GM18499 (cell line): Measurements from ENCODE around the gene AKAP6.

Experiments
- ATAC-seq: cut with Tn5 transposase; IDR thresholded peaks from one replicate; pipeline ENCODE4 v1.9.1; 2021; ENCODE audit warnings: moderate number of reproducible peaks; ENCODE audit not compliant: insufficient read depth, unreplicated experiment

Gene AKAP6

GRCh38 chr14:32713856-32714255, 384.8 kb downstream of the AKAP6 start:
- ATAC-seq, result no peak

GRCh38 chr14:32719601-32720000, 390.5 kb downstream of the AKAP6 start:
- ATAC-seq, result no peak

GRCh38 chr14:32720927-32721326, 391.8 kb downstream of the AKAP6 start:
- no peak for ATAC-seq

GRCh38 chr14:32722631-32723183, 393.6 kb downstream of the AKAP6 start:
- ATAC-seq, result no peak

GRCh38 chr14:32724867-32725471, 395.9 kb downstream of the AKAP6 start:
- no peak for ATAC-seq

- ATAC-seq, result no peak
These were observed 397.4 kb downstream of the AKAP6 start for GRCh38 chr14:32726516-32726915.

GRCh38 chr14:32727832-32728231, 398.7 kb downstream of the AKAP6 start:
- ATAC-seq, result no peak

- ATAC-seq, result no peak
These were observed 399.4 kb downstream of the AKAP6 start for GRCh38 chr14:32728526-32728925.

- no peak for ATAC-seq
These were observed 399.9 kb downstream of the AKAP6 start for GRCh38 chr14:32728976-32729375.

GRCh38 chr14:32731249-32731648, 402.2 kb downstream of the AKAP6 start:
- ATAC-seq, result no peak

- no peak for ATAC-seq
These were observed 403.9 kb downstream of the AKAP6 start for GRCh38 chr14:32733015-32733414.

GRCh38 chr14:32734261-32734660, 405.2 kb downstream of the AKAP6 start:
- ATAC-seq, result no peak

- ATAC-seq, result no peak
These were observed 408.5 kb downstream of the AKAP6 start for GRCh38 chr14:32737621-32738020.

- no peak for ATAC-seq
These were observed 409.2 kb downstream of the AKAP6 start for GRCh38 chr14:32738206-32738871.

GRCh38 chr14:32744811-32745445, 415.8 kb downstream of the AKAP6 start:
- ATAC-seq, result no peak

- ATAC-seq, result no peak
These were observed 425.1 kb downstream of the AKAP6 start for GRCh38 chr14:32754209-32754608.

GRCh38 chr14:32756173-32756572, 427.1 kb downstream of the AKAP6 start:
- ATAC-seq, result no peak

- no peak for ATAC-seq
These were observed 427.7 kb downstream of the AKAP6 start for GRCh38 chr14:32756775-32757174.

GRCh38 chr14:32757568-32757967, 428.5 kb downstream of the AKAP6 start:
- ATAC-seq, result no peak

GRCh38 chr14:32761381-32761968, 432.4 kb downstream of the AKAP6 start:
- ATAC-seq, result no peak

GRCh38 chr14:32762886-32763285, 433.8 kb downstream of the AKAP6 start:
- no peak for ATAC-seq
